Adrenal gland (tissue), 12 donors: Measurements from ENCODE around the gene FOXQ1. TPM values are rescaled to one million over a fixed set of nuclear protein-coding genes. Genes with fewer than 3 reads are reported as not detected.

ENCODE experiments used
- DNase-seq, 7 donors: peaks; one replicate each; pipeline ENCODE4 v3.0.0-alpha.2; 2019 to 2020
- H3K27ac ChIP-seq, 5 donors: fragments of 200-600 bp; sonication (generic) in 4 of 5; 1 replicate in 3 of 5; 2 replicates in 2 of 5; pipeline versions ENCODE4 v1.5.1 to v1.8.0; 2016 to 2020; ENCODE audit warnings: mild to moderate bottlenecking in 1 of 5
- H3K27me3 ChIP-seq: fragments of 200-600 bp; 2 replicates; pipeline ENCODE4 v1.8.0; 2021
- H3K36me3 ChIP-seq, 2 donors: fragments of 200-600 bp; replicated peaks in 1 of 2; 1 replicate in 1 of 2; 2 replicates in 1 of 2; pipeline versions ENCODE4 v1.5.1 to v1.8.0; 2018 to 2022
- H3K4me1 ChIP-seq, 2 donors: fragments of 200-600 bp; replicated peaks in 1 of 2; 1 replicate in 1 of 2; 2 replicates in 1 of 2; pipeline versions ENCODE4 v1.5.1 to v1.8.0; 2018 to 2021
- H3K4me3 ChIP-seq, 4 donors: fragments of 200-600 bp; sonication (generic) in 3 of 4; one replicate each; pipeline ENCODE4 v1.5.1; 2016 to 2018
- H3K9me3 ChIP-seq, 3 donors: fragments of 200-600 bp; sonication (generic) in 1 of 3; replicated peaks in 1 of 3; 1 replicate in 2 of 3; 2 replicates in 1 of 3; pipeline versions ENCODE4 v1.5.1 to v1.8.0; 2016 to 2021
- CTCF ChIP-seq, 6 experiments: fragments of 450-650 bp in 4 of 6; fragments of 200-600 bp in 2 of 6; sonication (generic) in 1 of 6; IDR thresholded peaks; 1 replicate in 5 of 6; 2 replicates in 1 of 6; pipeline versions ENCODE4 v1.5.1 to v1.8.0; 2016 to 2021; ENCODE audit warnings: antibody characterized with exemption in 6 of 6, mild to moderate bottlenecking in 2 of 6, moderate library complexity in 1 of 6
- POLR2A ChIP-seq, 2 donors: fragments of 450-650 bp; IDR thresholded peaks; one replicate each; pipeline ENCODE4 v1.6.1; 2017; ENCODE audit warnings: antibody characterized with exemption in 2 of 2, mild to moderate bottlenecking in 2 of 2, moderate library complexity in 1 of 2
- WGBS, 4 donors: extraction: QIAGEN DNeasy Blood & Tissue Kit in 2 of 4; methylation state at CpG; one replicate each; pipeline versions ENCODE4 v1.1.5 to v1.1.7; 2013 to 2017; 5-methylcytosine and 5-hydroxymethylcytosine counted together
- intact Hi-C, 2 donors: fragments of 100-400 bp; cut with DNase I; formaldehyde crosslinking; loops; one replicate each; pipeline versions ENCODE4 v1.14.1 to v1.15.0; 2022 to 2023
- polyA plus RNA-seq, 3 donors: library from polyadenylated mRNA; stranded (reverse); fragments of 200-250 nt in 2 of 3; fragments of 350-450 nt in 1 of 3; fragmentation: Illumina TruSeq in 1 of 3; extraction: RNeasy Lipid Tissue Mini Kit (QIAGEN cat#74804) in 1 of 3; gene quantifications; one replicate each; pipeline ENCODE4 v1.2.3, GENCODE V29; 2013 to 2014
- total RNA-seq, 9 donors: library from RNA; depleted of rRNA in 4 of 9; stranded (reverse); fragments of >200 nt in 4 of 9; fragments of 120-200 nt in 1 of 9; fragmentation: NEBNext Ultra II Directional in 1 of 9; extraction: Animal tissue kit (Norgen Biotek cat#: 25700) in 1 of 9; gene quantifications; one replicate each; pipeline versions ENCODE4 v1.1.0 to v1.2.4, GENCODE V29; 2013 to 2023
- donor health status: healthy with polysubstance abuse.
- donor health status: Bipolar disorder and iron deficiency.
- donor health status: DM: yes; HTN: yes; CAD: no.
- donor health status: DM: no; HTN: no; CAD: no.
- donor health status: DM: no; HTN: no; CAD: no.
- donor health status: DM: yes; HTN: yes; CAD: no.

FOXQ1 gene
- total and polyA plus RNA-seq, 12 donors: 0.05 to 0.24 (median 0.11) TPM; not detected in 9

GRCh38 chr6:1363298-1363697 is 51.4 kb downstream of the FOXQ1 start:
- no peak overlapping the region for H3K4me3 ChIP-seq
- H3K4me1 ChIP-seq: no peaks in the 10 kb centered on the region
- 73 to 79% (median 74%) methylated on average over 4 of the region's 4 CpGs for WGBS, 4 donors
- peaks cover 4% of the 10 kb centered on the region for H3K27me3 ChIP-seq
- no peak overlapping the region for H3K27ac ChIP-seq
- H3K9me3 ChIP-seq: no peaks in the 10 kb centered on the region
- TF ChIP-seq POLR2A (IDR thresholded peaks at IDR 0.05) (no peak), CTCF (IDR thresholded peaks at IDR 0.05) (no peak)
- no peak for DNase-seq
- intact Hi-C loops: no loop called here
- H3K36me3 ChIP-seq: no peaks in the 10 kb centered on the region

GRCh38 chr6:1363729-1364572 is 52.1 kb downstream of the FOXQ1 start:
- no peak overlapping the region for H3K4me3 ChIP-seq
- no peaks in the 10 kb centered on the region for H3K36me3 ChIP-seq
- H3K9me3 ChIP-seq: no peaks in the 10 kb centered on the region
- H3K4me1 ChIP-seq: no peaks in the 10 kb centered on the region
- intact Hi-C loops: no loop called here
- peaks cover 4% of the 10 kb centered on the region for H3K27me3 ChIP-seq
- TF ChIP-seq POLR2A (IDR thresholded peaks at IDR 0.05): no peak
- no peak for TF ChIP-seq CTCF (IDR thresholded peaks at IDR 0.05)
- no peak overlapping the region for H3K27ac ChIP-seq
- no peak for DNase-seq
- WGBS, 4 donors: 54 to 59% (median 55%) methylated on average over 16 of the region's 16 CpGs

Other genes with a start within 250 kb of the FOXQ1 start
- 1 to 10 TPM in 2 of 9 donors, under 1 TPM in 6, not detected in 1; 0.06 to 1.9 (median 0.50) TPM for gene FOXF2, start 77.5 kb downstream of the FOXQ1 start, total RNA-seq
- 1 to 10 TPM in 1 of 3 donors, under 1 TPM in 2; 0.46 to 1.2 (median 0.51) TPM for gene FOXF2, start 77.5 kb downstream of the FOXQ1 start, polyA plus RNA-seq